A549 treated with Mapracorat at 1 μM for 4 hours (cell line): ENCODE results near the gene OR51A7. TPM values are rescaled to one million over a fixed set of nuclear protein-coding genes. Genes with fewer than 3 reads are reported as not detected.

Source experiments
- total RNA-seq: library from RNA; stranded (reverse); fragments of 200-300 nt; extraction: Qiagen RNA extraction; gene quantifications from 5 replicates; pipeline ENCODE4 v1.2.3, GENCODE V29; 2022

Gene OR51A7, protein sequence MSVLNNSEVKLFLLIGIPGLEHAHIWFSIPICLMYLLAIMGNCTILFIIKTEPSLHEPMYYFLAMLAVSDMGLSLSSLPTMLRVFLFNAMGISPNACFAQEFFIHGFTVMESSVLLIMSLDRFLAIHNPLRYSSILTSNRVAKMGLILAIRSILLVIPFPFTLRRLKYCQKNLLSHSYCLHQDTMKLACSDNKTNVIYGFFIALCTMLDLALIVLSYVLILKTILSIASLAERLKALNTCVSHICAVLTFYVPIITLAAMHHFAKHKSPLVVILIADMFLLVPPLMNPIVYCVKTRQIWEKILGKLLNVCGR
- total RNA-seq = not detected in 5 replicates

DNA sequence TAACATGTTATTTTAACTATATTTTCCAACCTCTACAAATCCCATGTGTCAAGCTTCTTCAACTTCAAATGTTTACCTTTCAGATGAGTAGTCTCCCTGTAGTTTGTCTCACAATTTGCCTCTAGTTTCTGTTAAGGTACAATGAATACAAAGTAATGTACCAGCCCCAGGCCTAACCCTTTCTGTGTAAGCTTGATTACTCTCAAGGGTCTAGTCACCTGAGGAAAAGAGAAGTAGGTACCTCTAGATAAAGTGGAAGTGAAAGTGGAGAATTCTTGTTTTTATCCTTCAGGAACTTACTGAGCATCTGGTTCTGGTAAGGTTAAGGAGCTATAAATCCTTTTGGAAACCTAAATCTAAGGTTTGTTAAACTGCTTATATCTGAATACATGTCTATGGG lies at the start of gene OR51A7:
TSS of gene OR51A7 (plus strand) at position 300 of the 400 bp plus-strand sequence. CDS start 3,587 bp downstream, outside the sequence.

DNA sequence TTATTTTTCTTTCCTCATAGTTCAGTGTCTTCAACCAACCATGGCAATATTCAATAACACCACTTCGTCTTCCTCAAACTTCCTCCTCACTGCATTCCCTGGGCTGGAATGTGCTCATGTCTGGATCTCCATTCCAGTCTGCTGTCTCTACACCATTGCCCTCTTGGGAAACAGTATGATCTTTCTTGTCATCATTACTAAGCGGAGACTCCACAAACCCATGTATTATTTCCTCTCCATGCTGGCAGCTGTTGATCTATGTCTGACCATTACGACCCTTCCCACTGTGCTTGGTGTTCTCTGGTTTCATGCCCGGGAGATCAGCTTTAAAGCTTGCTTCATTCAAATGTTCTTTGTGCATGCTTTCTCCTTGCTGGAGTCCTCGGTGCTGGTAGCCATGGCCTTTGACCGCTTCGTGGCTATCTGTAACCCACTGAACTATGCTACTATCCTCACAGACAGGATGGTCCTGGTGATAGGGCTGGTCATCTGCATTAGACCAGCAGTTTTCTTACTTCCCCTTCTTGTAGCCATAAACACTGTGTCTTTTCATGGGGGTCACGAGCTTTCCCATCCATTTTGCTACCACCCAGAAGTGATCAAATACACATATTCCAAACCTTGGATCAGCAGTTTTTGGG lies 21.6 kb upstream of the OR51A7 start, which contains the start of gene OR51T1:
TSS of gene OR51T1 (plus strand) at position 41 of the 641 bp plus-strand sequence. CDS start at position 41, 0 bp downstream.

GRCh38 chr11:4919250-4919649 lies 15.7 kb downstream of the OR51A7 start, which contains the start of gene OR51G2:
TSS of gene OR51G2 (minus strand) at chr11:4919350. CDS start at chr11:4915663, 3,687 bp downstream.

GRCh38 chr11:4924239-4924638 lies 20.7 kb downstream of the OR51A7 start, which contains the start of gene OR51G1:
TSS of gene OR51G1 (minus strand) at chr11:4924339. CDS start at chr11:4924339, 0 bp downstream.

GRCh38 chr11:4947505-4947904 lies 43.9 kb downstream of the OR51A7 start, which contains the start of gene OR51A4:
TSS of gene OR51A4 (minus strand) at chr11:4947605. CDS start at chr11:4947100, 505 bp downstream.

GRCh38 chr11:4955613-4956012 lies 52.0 kb downstream of the OR51A7 start, which contains the start of gene OR51A2:
TSS of gene OR51A2 (minus strand) at chr11:4955713. CDS start at chr11:4955713, 0 bp downstream.

Other genes starting within 250 kb of the OR51A7 start
- not detected in 5 replicates for gene OR51E2, start 205.9 kb upstream of the OR51A7 start, total RNA-seq
- not detected in 5 replicates for gene MMP26, start 199.0 kb upstream of the OR51A7 start, total RNA-seq
- gene OR51F1, start 133.8 kb upstream of the OR51A7 start, total RNA-seq = not detected in 5 replicates
- not detected in 5 replicates for gene OR52R1, start 99.4 kb upstream of the OR51A7 start, total RNA-seq
- gene OR51F2, start 82.5 kb upstream of the OR51A7 start, total RNA-seq = not detected in 5 replicates
- not detected in 5 replicates for gene OR51S1, start 54.6 kb upstream of the OR51A7 start, total RNA-seq
- not detected in 5 replicates for gene OR51T1, start 21.9 kb upstream of the OR51A7 start, total RNA-seq
- gene OR51G2, start 15.6 kb downstream of the OR51A7 start, total RNA-seq = not detected in 5 replicates
- gene OR51G1, start 20.6 kb downstream of the OR51A7 start, total RNA-seq = not detected in 5 replicates
- gene OR51A4, start 43.8 kb downstream of the OR51A7 start, total RNA-seq = not detected in 5 replicates
- gene OR51A2, start 51.9 kb downstream of the OR51A7 start, total RNA-seq = not detected in 5 replicates
- gene OR51L1, start 91.1 kb downstream of the OR51A7 start, total RNA-seq = not detected in 5 replicates
- not detected in 5 replicates for gene OR52J3, start 142.7 kb downstream of the OR51A7 start, total RNA-seq
- gene OR52E2, start 155.8 kb downstream of the OR51A7 start, total RNA-seq = not detected in 5 replicates
- not detected in 5 replicates for gene OR52E1, start 165.8 kb downstream of the OR51A7 start, total RNA-seq
- gene OR52A5, start 234.6 kb downstream of the OR51A7 start, total RNA-seq = not detected in 5 replicates